ENCODE results near the gene CX3CL1. TPM values are rescaled to one million over a fixed set of nuclear protein-coding genes. Genes with fewer than 3 reads are reported as not detected.

The CX3CL1 gene
- total RNA-seq, 1 experiment from 2014 or later, result 1.7 TPM

- Histone ChIP-seq H4K20me1 (ENCODE audit: control insufficient read depth, insufficient read depth, insufficient read length) (no peaks in the 10 kb centered on the region), H3K9me3 (ENCODE audit: control insufficient read depth, low read depth, low read length) (no peaks in the 10 kb centered on the region), H2BK20ac (ENCODE audit: low read depth, low read length, poor library complexity, severe bottlenecking) (no peak overlapping the region), H4K8ac (replicated peaks; ENCODE audit: insufficient read length, low read depth, low read length) (no peak overlapping the region), H3K23me2 (ENCODE audit: insufficient read length, low read depth, low read length, poor library complexity, severe bottlenecking) (peaks cover 5% of the 10 kb centered on the region), H4K91ac (ENCODE audit: insufficient read length, low read depth, low read length) (no peak overlapping the region), H3K23ac (ENCODE audit: insufficient read length, low read depth, low read length) (no peak overlapping the region), H3K27ac (ENCODE audit: insufficient read length, low read depth, low read length) (no peak overlapping the region), H3K79me1 (ENCODE audit: insufficient read depth, low read depth, low read length, poor library complexity, severe bottlenecking) (no peaks in the 10 kb centered on the region), H3K27me3 (ENCODE audit: insufficient read depth, low read length) (no peaks in the 10 kb centered on the region), H3K4me2 (ENCODE audit: insufficient read depth, insufficient read length, low read length) (no peak overlapping the region), H2BK120ac (ENCODE audit: low read depth, low read length, poor library complexity, severe bottlenecking) (no peak overlapping the region), H3K56ac (ENCODE audit: insufficient read length, low read depth, low read length) (no peak overlapping the region), H3K79me2 (ENCODE audit: insufficient read depth, low read length) (no peaks in the 10 kb centered on the region), H3K18ac (ENCODE audit: insufficient read length, low read depth, low read length) (no peak overlapping the region), H2BK5ac (ENCODE audit: insufficient read length, low read length) (no peak overlapping the region), H4K5ac (ENCODE audit: insufficient read length, low read depth, low read length) (no peak overlapping the region), H3K4me1 (ENCODE audit: insufficient read depth, low read length) (no peaks in the 10 kb centered on the region), H3K9ac (ENCODE audit: extremely low read depth, insufficient read length, low read length) (no peak overlapping the region), H2BK15ac (ENCODE audit: low read depth, low read length) (no peak overlapping the region), H2BK12ac (ENCODE audit: insufficient read length, low read depth, low read length) (no peak overlapping the region), H3K14ac (ENCODE audit: insufficient read depth, low read length) (no peak overlapping the region), H2AFZ (ENCODE audit: low read length) (no peak overlapping the region), H2AK5ac (ENCODE audit: insufficient read length, low read length) (no peak overlapping the region), H3T11ph (ENCODE audit: low read length) (no peak overlapping the region), H3K4ac (ENCODE audit: low read depth, low read length) (no peak overlapping the region)
- no peaks in the 10 kb centered on the region for H3K36me3 Mint-ChIP-seq (ENCODE audit: insufficient read depth in 1 of 3, low read depth in 3 of 3)
- H3K4me3 Mint-ChIP-seq, result 0 out of 5 replicates have a peak overlapping the region, but pooled peaks of 1 of the 2 experiments have one; percentile 7
- peaks cover 0 to 3% of the 10 kb centered on the region in 2 experiments; a peak in 1 of 5 replicates for H3K9me3 Mint-ChIP-seq
- H3K27me3 Mint-ChIP-seq (ENCODE audit: low read depth), result no peaks in the 10 kb centered on the region; the same call in none of the 2 replicates
- peaks cover 19 to 35% of the 10 kb centered on the region in 2 experiments for H3K4me1 Mint-ChIP-seq
- no peak for TF ChIP-seq CTCF (conservative IDR thresholded peaks at IDR 0.05)
- no peak for DNase-seq
- WGBS (ENCODE audit: extremely low coverage, insufficient read length, low lambda C conversion rate), result no CpG with 5 or more reads among the region's 6 CpGs
- H3K27ac Mint-ChIP-seq, result no peak overlapping the region
These were observed 47.2 kb downstream of the CX3CL1 start for GRCh38 chr16:57419506-57419905.

Data from H9 (cell line).